Gastroesophageal sphincter (tissue), 3 donors: ENCODE measurements around the gene EPHB1.

ENCODE experiments used
- EP300 ChIP-seq: sonication (generic); formaldehyde crosslinking; IDR thresholded peaks from one replicate; pipeline ENCODE4 v1.6.1; 2017; ENCODE audit warnings: antibody characterized with exemption, mild to moderate bottlenecking
- POLR2A ChIP-seq, 2 donors: fragments of 450-650 bp; IDR thresholded peaks; one replicate each; pipeline ENCODE4 v1.6.1; 2017; ENCODE audit warnings: antibody characterized with exemption in 2 of 2, mild to moderate bottlenecking in 2 of 2, moderate library complexity in 1 of 2
- TF ChIP-seq, protein P1 (sequence below), 4 experiments: fragments of 200-600 bp in 2 of 4; fragments of 450-650 bp in 2 of 4; sonication (generic) in 1 of 4; IDR thresholded peaks; one replicate each; pipeline ENCODE4 v1.5.1; 2017 to 2019; ENCODE audit warnings: antibody characterized with exemption in 4 of 4, mild to moderate bottlenecking in 2 of 4, moderate library complexity in 2 of 4

- TF ChIP-seq POLR2A (IDR thresholded peaks at IDR 0.05), result no peak
- TF ChIP-seq, protein P1, sequence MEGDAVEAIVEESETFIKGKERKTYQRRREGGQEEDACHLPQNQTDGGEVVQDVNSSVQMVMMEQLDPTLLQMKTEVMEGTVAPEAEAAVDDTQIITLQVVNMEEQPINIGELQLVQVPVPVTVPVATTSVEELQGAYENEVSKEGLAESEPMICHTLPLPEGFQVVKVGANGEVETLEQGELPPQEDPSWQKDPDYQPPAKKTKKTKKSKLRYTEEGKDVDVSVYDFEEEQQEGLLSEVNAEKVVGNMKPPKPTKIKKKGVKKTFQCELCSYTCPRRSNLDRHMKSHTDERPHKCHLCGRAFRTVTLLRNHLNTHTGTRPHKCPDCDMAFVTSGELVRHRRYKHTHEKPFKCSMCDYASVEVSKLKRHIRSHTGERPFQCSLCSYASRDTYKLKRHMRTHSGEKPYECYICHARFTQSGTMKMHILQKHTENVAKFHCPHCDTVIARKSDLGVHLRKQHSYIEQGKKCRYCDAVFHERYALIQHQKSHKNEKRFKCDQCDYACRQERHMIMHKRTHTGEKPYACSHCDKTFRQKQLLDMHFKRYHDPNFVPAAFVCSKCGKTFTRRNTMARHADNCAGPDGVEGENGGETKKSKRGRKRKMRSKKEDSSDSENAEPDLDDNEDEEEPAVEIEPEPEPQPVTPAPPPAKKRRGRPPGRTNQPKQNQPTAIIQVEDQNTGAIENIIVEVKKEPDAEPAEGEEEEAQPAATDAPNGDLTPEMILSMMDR (IDR thresholded peaks at IDR 0.05), result no peak
- TF ChIP-seq EP300, result no peak
These were observed 33.8 kb upstream of the EPHB1 start for GRCh38 chr3:134761213-134761612.
